GM21528 (cell line): Measurements from ENCODE around the gene SRGN.
A peak's percentile ranks its signal among the peaks of the same experiment; 100 is the strongest.

Source experiments
- ATAC-seq: cut with Tn5 transposase; IDR thresholded peaks from one replicate; pipeline ENCODE4 v1.9.1; 2021; ENCODE audit warnings: mild to moderate bottlenecking, moderate library complexity; ENCODE audit not compliant: unreplicated experiment, low FRiP score

SRGN gene

DNA sequence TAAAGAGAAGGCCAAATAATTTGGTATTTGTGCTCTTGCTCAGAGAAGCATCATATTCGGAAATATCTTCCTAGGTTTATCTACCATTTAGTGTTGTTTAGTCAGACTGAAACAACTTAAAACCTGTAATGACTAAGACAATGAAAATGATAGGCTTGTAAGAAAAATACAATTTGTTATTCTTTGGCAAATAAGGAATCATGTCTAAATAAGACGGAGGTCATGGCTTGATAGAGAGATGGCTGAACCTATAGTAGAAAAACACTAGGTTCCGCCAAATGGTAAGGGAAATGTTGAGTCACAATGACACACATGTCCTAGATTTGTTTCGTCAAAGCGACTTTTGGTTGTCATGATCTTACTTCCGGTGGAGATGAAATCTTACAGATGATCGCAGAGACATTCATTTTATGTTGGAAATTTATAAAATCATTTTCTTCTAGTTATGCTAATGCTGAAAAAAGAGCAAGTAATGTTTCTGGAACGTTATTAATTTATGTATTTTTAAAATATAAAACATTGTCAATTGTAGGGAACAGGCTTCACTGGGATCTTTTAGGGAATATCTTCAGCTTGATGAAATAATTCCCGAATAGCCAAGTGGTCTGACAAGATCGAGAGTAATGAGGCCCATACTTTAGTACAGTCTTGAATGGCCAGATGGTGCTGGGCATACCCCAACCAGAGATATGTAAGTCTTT lies 1.0 kb downstream of the SRGN start:
- no peak for ATAC-seq

DNA sequence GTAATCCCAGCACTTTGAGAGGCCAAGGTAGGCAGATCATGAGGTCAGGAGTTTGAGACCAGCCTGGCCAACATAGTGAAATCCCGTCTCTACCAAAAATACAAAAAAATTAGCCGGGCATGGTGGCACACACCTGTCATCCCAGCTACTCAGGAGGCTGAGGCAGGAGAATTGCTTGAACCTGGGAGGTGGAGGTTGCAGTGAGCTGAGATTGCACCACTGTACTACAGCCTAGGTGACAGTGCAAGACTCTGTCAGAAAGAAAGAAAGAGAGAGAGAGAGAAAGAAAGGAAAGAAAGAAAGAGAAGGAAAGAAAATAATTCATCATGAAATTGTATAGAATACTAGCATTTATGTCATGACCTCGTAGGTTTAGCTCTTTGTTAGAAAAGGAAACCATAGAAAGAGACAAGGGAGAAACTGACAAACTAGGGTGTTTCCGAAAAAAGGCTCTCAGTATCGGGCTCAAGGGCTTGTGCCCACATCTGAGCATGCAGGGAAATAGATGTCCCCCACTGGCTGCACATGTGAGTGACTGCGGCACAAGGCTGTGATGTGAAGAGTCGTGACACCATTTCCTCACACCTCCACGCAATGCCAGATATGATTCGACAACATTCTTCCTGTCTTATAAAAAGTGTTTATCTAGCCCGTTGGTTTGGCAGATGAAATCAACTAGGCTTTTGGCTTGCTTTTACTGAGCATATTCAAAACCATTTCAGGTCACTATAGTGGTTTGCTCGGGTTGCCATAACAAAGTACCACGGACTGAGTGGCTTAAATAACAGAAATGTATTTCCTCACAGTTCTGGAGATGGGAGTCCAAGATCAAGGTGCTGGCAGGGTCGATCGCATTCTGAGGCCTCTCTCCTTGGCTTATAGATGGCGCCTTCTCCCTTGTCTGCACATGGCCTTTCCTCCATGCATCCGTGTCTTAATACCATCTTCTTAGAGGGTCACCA lies 2.0 kb downstream of the SRGN start:
- ATAC-seq: no peak

DNA sequence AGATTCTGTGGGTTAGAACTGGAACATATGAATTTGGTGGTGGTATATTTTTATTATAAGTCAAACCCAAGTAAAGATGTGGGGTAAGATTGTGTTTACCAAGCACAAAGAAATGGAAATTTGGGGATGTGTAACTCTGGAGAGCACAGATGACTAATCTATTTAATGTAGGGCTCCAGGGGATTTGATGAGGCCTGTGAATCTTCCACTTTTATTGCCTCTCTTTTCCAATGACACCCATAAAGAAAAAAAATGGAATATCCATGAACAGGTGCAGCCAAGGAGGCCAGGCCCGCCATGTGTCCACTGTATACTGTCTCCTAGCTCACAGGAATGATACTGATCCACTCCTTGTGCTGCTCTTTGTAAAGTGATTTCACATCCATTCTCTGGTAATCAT lies 2.8 kb downstream of the SRGN start:
- ATAC-seq: no peak

DNA sequence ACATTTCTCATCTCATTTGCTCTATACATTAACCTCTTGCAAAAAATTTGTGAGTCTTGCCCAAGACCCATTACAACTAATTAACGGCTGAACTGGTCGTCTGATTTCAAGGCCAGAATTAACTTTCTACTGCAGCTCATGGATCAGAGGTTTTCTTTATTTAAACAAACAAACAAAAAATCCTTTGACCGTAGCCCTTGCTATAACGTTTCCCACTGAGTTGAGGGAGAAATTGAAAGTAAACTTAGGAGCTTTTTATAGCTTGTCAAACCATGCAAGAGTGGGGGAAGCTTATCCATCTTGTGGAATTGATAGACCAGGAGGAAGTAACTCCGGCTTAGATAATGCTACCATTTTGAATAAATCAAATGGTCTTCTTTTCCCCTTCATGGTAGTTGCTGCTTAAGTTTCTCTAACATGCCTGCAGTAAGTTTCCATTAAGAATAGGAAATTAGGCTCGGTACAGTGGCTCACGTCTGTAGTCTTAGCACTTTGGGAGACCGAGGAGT lies 3.3 kb downstream of the SRGN start:
- no peak for ATAC-seq

DNA sequence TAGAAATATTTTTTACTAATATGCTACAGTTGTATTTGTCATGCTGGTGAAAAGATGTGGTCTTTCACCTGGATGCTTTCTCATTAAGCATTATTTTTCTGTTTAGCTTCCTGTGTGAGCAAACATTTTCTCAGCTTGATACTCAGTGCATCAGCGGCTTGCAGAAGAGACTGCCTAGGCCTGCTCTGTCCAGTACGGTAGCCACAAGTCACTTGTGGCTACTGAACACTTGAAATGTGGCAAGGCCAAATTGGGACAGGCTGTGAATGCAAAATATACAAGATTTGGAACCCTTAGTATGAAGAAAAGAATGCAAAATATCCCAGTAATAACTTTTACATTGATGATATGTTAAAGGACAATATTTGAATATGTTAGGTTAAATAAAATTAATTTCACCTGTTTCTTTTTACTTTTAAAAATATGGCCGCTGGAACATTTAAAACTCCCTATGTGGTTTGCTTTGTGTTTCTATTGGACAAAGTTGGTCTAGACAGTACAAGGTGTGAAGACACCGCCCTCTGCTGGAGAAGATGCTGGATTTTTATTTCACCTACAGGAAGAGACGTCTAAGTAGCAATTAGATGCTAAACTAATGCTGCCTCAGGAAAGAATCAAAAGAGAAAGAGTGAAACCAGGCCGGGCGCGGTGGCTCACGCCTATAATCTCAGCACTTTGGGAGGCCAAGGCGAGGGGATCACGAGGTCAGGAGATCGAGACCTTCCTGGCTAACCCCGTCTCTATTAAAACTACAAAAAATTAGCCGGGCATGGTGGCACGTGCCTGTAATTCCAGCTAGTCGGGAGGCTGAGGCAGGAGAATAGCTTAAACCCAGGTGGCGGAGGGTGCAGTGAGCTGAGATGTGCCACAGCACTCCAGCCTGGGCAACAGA lies 5.3 kb downstream of the SRGN start:
- no peak for ATAC-seq

DNA sequence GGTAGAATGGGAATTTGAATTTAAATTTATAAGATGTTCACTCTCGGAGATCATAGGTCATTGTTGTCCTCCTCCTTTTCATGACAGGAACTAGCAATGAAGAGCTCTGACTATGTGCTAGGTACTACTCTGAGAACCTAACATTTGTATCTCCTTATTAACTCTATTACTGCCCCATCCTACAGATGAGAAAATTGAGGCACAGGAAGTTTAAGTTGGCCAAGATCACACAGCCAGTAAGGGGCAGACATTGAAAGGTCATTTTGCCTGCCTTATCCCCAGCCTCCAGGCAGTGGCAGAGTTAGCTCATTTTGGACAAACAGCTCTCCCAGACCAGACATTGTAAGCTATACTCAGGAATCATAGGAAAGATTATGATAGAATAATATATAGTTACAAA lies 6.0 kb downstream of the SRGN start:
- no peak for ATAC-seq

DNA sequence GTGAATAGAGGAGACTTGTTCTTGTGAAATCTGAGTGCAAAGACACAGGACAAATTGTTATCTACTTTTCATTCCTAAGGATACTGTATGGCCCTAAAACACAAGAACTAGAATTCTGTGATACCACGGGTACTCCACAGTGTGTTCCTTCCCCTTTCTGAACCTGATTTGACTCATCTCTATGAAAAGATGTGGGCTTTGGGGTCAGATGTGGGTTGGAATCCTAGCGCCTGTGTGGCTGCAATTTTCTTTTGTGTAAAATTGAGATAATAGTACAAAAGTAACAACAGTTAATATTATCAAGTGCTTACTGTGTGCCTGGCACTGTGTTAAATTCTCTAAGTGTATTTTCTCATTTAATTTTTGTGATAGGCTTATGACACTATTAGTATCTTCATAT lies 8.1 kb downstream of the SRGN start:
- ATAC-seq: no peak

DNA sequence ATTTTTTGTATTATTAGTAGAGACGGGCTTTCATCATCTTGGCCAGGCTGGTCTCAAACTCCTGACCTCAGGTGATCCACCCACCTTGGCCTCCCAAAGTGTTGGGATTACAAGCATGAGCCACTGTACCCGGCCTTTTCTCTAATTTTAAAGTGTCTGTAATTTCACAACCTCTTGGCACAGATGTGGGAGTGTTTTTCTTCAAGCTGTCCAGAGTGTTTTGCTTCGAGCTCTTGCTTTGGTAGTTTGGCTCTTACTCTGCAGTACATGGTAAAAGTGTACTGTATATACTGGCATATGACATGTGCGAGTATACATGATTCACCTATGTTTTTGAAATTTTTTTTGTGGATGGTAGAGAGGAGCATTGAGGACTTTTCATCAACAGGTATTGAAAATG lies 9.8 kb downstream of the SRGN start:
- no peak for ATAC-seq

DNA sequence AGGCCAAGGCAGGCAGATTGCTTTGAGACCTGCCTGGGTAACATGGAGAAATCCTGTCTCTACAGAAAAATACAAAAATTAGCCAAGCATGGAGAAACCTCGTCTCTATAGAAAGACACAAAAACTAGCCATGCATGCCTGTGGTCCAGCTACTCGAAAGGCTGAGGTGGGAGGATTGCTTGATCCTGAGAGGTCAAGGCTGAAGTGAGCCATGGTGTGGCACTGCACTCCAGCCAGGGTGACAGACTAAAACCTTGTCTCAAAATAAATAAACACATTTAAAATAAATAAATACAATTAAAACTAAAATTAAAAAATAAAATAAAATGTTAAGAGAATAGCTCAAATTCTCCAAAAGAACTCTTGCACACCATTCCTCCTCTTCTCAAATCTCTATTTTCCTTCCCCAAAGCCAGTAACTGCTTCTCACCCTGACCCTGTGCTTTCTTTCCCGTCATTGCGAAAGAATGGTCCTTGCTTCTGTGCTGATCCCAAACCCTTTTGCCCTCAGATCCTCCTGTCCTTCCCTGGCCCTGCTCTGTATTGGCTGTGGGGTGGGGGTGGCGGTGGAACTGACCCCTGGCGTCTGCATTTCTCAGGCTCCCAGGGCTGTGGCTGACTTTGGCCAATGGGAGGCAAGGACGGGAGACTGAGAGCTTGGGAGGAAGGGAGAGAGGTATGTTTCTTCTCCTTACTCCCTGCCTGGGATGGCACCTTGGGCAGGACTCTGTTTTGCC lies 12.4 kb downstream of the SRGN start:
- no peak for ATAC-seq

DNA sequence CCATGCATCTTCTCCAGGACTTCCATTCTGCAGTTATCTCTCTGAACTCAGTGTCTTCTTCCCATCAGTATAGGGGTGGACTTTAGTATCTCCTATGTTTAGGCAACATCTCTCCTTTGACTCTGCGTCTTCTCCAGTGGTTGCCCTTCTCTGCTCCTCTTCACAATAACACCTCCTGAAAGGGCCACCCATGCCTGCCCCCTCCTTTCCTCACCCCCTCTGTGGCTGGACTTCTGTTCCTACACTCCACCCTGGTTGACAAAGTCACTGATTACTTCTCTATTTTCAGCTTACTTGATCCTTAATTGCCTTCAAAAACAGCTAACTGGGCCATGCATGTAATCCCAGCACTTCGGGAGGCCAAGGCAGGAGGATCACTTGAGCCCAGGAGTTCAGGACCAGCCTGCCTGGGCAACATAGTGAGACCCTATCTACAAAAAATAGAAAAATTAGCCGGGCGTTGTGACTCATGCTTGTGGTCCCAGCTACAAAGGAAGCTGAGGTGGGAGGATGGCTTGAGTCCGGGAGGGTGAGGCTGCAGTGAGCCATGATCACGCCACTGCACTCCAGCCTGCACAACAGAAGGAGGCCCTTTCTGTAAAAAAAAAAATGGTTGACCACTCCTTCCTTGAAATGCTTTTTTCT lies 13.7 kb downstream of the SRGN start:
- no peak for ATAC-seq

DNA sequence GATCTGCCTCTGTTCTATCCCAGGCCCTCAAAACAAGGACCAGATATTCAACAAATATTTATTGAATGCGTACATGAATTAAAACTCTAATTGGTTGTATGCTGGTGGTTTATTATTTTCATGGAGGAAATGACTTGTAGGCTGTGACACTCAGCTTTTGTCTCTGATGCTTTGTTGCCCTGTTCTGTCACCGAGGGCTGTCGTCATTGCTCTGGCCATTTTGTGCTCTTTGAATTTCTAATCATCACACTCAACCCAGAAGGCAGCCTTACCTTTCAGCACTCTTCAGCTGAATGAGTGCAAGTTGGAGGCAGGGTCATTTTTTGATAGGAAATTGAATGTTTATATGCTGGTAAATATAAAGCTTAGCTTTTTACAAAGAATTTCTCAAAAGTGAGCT lies 14.5 kb downstream of the SRGN start:
- ATAC-seq: no peak

DNA sequence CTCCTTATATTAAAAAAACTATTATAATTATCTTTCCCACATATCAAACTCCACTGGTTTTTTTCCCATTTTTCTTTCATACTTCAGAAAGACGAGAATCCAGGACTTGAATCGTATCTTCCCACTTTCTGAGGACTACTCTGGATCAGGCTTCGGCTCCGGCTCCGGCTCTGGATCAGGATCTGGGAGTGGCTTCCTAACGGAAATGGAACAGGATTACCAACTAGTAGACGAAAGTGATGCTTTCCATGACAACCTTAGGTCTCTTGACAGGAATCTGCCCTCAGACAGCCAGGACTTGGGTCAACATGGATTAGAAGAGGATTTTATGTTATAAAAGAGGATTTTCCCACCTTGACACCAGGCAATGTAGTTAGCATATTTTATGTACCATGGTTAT lies 15.9 kb downstream of the SRGN start:
- ATAC-seq: no peak

DNA sequence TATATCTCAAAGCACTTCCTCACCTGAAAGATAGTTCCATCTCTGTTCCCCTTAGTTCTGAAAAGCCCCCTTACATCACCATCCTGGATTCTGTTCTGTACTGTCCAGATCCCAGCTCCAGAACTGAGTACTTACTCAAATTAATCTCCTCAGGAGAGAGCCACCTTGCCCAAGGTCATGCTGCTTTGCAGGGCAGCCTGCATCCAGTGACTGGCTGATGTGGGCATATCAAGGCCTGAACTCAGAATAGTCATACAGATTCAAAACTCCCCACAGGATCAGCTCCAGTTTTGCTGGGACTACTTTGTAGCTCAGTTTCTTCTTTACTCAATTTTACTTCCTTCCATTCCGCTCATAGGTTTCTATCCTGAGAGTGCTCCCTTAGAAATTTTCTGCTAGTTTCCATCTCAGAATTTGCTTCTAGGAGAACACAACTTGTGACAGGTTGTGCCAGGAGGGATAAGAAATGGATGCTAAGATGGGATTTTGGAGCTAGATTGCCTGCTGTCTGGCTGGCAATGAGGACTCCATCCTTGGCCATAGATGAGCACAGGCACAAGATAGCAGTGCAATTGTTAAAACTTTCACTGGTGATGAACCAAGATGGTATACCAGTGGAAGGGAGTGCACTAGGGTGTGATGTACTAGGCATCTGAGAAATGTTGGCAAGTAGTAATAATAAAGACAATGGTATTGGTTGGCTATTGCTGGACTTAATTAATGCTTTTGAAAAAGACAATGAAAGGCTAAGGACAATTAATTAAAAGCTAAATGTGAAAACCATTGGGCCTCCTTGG lies 17.3 kb downstream of the SRGN start:
- no peak for ATAC-seq

DNA sequence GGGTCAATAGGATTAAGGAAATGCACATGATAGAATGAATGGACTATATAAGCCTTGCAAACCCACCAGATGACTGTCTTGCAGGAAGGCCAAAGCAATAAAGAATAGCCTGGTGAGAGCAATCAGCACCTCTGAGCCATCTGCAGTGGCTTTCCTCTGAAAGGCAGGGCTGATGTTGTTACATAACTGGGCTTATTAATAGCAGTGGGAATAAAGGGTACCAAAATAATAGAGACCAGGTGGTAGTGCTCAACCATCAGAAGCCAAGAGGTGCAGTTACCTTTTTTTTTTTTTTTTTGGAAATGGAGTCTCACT lies 19.2 kb downstream of the SRGN start:
- ATAC-seq: no peak

DNA sequence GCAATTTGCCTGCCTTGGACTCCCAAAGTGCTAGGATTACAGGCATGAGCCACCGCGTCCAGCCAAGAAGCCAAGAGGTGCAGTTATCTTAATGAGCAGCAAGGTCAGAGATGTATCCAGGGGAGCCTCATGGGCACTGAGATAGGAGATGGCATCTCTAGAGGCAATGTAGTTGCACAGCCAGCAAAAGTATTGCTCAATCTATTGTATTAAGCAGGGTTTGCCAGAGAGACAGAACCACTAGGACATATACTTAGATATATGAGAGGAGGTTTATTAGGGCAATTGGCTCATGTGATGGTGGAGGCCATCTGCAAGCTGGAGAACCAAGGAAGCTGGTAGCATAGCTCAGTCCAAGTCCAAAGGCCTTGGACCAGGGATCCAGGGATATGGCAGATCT lies 19.8 kb downstream of the SRGN start:
- no peak for ATAC-seq

DNA sequence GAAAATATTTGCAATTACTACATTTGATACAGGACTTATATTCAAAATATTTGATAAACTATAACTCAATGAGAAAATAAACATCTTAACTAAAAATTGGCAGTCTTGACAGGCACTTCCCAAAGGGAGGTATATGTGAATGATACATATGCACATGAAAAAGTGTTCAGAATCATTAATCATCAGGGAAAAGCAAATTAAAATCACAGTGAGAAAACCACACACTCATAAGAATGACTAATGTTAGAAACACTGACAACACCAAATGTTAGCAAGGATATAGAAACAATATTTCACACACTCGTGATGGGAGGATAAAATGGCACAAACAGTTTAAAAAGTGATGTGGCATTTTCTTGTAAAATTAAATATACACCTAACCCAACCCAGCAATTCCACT lies 32.0 kb downstream of the SRGN start:
- no peak for ATAC-seq

DNA sequence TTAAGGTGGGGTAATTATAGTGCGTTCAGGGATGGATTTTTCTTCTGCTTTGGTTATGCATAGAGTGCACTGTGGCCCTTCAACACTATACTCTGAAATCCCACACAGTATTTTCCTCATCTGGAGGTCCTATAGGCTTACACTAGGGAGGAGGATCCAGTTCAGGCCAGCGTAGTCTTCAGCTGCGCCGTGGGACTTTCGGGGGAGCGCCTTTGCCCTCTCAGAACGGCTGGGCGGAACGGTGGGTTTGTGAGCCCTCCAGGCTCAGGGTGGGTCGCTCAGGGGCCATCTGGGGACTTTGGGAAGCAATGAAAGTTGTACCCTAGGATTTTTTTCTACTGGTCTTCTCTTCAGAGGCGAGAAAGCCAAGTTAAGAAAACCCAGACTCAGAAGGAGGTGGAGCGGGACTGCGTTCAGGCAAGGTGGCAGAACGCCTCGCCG lies 35.4 kb downstream of the SRGN start:
- ATAC-seq: peak; percentile 45

DNA sequence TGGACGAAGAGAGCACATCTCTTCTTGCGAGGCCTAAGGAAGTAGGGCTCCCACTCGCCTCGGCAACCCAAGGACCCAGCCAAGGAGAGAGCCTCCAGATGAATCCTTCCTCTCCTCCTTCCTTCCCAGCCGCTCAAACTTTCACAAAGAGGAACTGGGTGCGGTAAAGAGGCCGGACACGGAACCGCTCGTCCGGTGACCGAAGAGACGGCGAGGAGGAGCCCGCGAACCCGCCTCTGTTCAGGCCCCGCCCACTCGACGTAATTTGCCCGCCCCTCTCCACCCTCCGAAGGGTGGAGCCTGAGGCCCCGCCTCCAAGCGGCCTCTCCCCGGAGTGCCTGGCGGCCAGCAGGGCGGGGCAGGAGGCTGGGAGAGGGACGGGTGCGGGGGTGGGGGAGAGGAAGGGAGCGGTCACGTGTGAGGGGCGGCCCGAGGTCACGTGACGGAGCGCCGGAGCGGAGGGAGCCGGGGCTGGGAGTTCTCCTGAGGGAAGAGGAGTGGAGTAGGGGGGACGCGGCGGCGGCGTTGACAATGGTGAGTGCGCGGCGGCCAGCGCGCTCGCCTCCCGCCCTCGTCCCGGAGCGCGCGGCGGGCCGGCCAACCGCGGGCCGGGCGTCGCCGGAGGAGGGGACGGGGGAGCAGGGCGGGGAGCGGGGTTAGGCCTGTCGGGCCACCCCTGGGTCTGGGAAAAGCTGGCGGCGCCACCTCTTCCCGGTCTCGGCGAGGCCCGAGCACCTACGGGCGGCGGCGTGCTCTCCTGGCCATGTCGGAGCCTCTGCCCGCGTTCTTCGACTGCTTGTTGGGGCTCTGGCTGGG lies 36.1 kb downstream of the SRGN start, which contains the start of gene VPS26A:
Gene VPS26A (plus strand): TSS at position 432 of the 816 bp plus-strand sequence. CDS start 100 bp downstream, at position 532.
- ATAC-seq: peak; percentile 89
